ENCODE measurements around the gene CCDC183.
"Not testable (repeated sequence)": the region's sequence is repeated elsewhere in the genome, so short reads cannot be mapped to it uniquely, and the experiment has no call there.

Gene CCDC183

DNA sequence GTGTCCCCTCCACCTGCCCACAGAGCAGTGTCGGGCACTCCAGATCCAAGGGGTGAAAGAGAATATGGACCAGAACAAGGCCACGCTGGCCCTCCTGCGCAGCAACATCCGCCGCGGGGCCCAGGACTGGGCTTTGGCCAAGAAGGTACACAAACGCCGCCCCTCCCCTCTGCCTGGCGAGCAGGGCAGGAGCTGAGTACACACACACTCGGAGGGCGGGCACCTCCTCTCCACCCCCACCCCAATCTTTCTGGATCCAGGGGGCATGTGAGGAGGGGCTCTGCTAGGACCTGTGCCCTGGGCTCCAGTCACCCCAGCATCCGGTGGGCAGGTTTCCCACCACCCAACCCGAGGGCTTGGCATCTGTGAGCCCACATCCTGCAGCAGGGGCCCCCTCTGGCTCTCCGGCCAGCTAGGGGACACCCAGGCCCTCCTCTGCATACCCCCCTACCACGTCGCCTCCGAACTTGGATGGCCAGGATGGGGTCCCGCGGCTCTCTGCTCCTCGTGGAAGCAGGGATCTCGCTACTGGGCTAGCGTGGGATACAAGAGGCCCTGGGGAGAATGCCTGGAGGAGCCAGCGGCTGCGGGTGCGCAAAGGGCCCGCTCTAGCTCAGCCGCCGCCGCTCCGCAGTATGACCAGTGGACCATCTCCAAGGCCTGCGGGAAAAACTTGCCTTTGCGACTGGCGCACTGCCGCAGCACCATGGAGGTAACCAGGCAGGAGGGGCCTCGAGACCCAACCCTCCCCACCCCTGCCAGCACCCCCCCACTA, 3.1 kb downstream of the CCDC183 start:
- DNase-seq (ENCODE audit: low read depth in 4 of 4, low spot score in 1 of 4): no peak

DNA sequence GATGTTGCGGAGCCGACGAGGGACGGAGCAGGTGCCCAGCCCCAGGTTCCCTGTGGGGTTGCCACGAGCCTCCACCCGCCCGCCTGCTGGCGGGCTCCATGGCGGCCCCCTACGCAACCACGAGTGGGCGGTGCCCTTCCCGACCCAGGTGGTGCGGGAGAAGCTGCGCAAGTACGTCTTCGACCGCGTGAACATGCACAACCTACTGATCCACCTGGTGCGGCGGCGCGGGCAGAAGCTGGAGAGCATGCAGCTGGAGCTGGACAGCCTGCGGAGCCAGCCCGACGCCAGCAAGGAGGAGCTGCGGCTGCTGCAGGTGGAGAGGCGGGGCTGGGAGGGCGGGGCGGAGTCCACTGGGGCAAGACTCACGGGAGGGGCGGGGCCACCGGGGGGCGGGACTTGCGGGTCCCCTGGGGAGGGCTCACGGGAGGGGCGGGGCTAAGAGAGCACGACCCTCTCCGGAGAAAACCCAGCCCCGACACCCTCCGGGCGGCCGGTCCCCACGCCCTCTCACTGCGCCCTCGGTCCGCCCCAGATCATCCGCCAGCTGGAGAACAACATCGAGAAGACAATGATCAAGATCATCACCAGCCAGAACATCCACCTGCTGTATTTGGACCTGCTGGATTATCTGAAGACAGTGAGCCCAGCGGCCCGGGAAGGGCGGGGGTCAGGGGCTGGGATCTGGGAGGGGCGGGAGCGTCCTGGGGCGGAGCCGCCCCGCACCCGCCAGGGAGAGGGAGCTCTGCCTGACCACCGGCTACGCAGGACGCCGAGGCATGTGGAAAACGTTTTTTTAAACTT, 3.9 kb downstream of the CCDC183 start:
- DNase-seq (ENCODE audit: low read depth in 4 of 4, low spot score in 1 of 4): peak; percentile 75 to 87 (median 82)

DNA sequence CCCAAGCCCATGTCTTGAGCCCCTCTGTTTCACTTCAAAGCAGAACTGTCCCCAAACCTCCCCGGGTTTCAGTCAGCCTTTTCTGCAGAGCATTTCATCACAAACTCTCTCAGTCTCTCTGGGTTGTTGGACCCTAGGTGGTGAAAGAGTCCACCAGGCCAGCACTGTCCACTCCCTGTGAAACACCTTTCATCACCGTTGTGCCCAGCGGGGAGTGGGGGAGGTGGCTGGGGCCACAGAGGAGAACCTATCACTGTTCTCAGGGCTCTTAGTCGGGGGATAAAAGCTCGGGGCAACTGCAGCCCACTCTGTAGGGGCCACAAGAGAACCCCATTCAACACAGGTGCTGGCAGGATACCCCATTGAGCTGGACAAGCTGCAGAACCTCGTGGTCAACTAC, 6.2 kb downstream of the CCDC183 start:
- no peak for DNase-seq (ENCODE audit: low read depth in 4 of 4, low spot score in 1 of 4)

DNA sequence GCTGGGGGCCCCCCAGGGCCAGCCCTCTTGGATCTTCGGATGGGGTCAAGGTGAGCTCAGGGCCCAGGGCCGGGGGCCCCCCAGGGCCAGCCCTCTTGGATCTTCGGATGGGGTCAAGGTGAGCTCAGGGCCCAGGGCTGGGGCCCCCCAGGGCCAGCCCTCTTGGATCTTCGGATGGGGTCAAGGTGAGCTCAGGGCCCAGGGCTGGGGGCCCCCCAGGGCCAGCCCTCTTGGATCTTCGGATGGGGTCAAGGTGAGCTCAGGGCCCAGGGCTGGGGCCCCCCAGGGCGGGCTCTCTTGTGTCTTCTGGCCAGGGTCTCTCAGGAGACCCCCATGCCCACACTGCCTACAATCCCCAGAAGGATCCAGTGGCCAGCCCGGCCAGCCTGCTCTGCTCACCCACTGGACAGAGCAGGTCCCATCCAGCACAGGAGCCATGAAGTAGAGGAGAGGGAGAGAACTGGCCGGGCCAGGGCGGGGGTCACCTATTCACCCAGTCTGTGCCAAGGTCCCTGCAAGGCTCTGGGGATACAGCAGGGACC, 6.9 kb downstream of the CCDC183 start:
- not testable (repeated sequence) for DNase-seq (ENCODE audit: low read depth in 4 of 4, low spot score in 1 of 4)

DNA sequence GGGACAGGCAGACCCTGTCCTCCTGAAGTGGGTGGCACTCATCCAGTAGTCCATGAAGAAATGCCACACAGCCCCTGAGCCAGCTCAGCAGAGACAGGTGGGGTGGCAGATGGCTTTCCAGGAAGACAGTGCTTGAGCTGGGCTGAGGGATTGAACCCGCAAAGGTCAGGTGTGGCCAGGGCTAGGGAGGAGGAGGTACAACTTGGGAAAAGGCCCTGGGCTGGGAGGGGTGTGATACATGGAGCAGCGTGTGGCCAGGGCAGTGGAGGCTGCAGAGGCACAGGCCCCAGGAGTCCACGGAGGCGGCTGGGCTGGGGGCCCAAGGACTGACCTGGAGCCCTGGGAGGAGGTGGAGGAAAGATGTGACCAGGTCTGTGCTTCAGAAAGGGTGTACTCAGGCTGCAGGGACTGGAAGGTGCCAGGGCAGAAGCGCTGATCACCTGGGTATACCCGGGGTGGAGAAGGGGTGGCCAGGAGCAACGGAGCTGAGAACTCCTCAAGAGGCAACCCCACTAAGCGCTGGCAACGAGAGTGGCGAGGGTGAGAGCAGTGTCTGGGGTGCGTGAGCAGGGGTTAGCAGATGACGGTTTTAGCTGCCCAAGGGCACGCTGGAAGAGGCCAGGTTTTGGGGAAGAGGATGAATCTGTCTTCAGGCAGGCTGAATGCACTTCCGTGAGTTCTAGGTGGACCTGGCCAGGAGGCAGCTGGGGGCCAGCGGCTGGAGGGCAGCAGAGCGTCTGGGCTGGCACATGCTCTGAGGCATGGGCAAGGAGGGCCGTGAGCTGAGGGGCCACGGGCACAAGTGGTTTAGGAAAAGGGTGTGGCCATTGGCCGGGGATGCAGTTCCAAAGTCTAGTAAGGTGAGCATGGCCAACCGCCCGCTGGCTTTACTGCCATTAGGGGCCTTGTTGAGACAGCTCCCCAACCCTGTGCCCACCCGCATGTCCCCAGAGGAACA, 7.7 kb downstream of the CCDC183 start:
- no peak for DNase-seq (ENCODE audit: low read depth in 4 of 4, low spot score in 1 of 4)

DNA sequence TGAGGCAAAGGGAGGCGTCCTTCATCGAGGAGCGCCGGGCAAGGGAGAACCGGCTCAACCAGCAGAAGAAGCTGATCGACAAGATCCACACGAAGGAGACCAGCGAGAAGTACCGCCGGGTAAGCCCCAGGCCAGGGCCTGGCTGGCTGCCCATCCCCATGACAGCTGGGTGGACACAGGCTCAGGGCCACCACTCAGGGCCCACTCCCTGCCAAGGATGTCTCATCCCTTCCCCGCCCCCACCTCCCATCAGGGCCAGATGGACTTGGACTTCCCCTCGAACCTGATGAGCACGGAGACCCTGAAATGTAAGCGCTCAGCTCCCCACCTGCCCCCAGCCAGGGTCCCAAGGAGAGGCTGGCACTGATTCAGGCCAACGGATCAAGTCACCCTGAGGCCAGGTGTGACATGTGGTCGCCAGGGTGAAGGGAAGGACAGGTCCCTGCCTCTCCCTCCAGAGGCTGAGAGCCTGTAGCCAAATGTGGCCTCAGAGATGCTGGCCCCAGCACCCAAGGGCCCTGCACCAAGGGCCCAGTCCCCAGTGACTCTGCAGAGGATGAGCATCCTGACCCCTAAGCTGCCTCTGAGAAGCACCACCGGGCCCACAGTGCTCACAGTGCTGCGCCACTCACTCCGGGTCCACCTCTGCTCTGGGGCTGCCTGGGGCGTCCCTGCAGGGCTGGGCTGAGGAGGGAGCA, 8.5 kb downstream of the CCDC183 start:
- no peak for DNase-seq (ENCODE audit: low read depth in 4 of 4, low spot score in 1 of 4)

DNA sequence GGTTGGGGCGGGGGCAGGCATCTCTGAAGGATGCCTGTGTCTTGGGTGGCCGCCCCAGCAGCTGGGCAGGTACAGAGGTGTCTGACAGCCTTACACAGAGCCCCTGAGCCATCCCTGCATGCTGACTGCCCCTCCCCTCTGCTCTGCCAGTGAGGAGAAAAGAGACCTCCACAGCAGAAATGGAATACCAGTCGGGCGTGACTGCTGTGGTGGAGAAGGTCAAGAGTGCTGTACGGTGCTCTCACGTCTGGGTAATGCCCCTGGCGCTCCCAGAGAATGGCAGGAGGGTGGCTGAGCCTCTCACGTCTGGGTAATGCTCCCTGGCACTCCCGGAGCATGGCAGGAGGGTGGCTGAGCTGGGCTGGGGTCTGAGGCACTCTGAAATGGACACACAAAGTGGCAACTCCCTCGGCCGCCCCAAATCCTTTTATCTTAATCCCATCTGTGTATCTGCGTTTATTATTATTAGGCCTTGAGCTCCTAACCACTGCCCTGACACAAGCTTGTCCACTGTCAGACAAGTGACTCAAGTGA, 9.1 kb downstream of the CCDC183 start:
- no peak for DNase-seq (ENCODE audit: low read depth in 4 of 4, low spot score in 1 of 4)

DNA sequence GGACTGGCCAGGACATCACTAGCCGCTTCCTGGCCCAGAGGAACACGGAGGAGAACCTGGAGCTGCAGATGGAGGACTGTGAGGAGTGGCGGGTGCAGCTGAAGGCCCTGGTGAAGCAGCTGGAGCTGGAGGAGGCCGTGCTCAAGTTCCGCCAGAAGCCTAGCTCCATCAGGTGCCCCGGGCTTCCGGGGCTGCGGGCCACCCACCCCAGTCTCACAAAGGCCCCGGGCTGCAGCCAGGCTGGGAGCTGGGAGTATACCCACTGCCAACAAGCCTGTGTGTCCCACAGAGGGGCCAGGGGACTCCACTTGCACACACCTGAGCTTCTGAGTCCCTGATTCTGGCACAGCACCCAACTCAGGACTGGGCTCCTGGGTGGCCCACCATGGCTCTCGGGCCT, 9.9 kb downstream of the CCDC183 start:
- DNase-seq (ENCODE audit: low read depth in 4 of 4, low spot score in 1 of 4): no peak

DNA sequence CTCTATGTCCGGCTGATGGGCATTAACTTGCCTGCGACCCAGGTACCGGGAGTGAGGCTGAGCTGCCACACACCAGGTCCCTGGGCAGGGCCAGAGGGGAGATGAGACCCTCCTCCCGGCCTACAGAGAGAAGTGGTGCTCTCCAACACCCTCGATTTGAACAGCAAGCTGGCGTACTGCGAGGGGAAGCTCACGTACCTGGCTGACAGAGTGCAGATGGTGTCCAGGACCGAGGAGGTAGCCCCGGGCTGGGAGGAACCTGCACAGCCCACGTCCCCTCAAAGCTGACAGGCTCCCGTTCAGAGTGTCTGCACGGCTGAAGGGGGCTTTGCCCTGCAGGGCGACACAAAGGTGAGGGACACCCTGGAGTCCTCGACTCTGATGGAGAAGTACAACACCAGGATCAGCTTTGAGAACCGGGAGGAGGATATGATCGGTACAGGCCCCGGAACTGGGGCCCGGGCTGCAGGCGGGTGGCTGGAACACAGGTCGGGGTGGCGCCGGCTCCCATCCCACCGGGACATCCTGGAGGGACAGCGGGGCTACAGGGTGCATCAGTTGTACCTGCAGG, 10.6 kb downstream of the CCDC183 start:
- DNase-seq (ENCODE audit: low read depth in 4 of 4, low spot score in 1 of 4): no peak

DNA sequence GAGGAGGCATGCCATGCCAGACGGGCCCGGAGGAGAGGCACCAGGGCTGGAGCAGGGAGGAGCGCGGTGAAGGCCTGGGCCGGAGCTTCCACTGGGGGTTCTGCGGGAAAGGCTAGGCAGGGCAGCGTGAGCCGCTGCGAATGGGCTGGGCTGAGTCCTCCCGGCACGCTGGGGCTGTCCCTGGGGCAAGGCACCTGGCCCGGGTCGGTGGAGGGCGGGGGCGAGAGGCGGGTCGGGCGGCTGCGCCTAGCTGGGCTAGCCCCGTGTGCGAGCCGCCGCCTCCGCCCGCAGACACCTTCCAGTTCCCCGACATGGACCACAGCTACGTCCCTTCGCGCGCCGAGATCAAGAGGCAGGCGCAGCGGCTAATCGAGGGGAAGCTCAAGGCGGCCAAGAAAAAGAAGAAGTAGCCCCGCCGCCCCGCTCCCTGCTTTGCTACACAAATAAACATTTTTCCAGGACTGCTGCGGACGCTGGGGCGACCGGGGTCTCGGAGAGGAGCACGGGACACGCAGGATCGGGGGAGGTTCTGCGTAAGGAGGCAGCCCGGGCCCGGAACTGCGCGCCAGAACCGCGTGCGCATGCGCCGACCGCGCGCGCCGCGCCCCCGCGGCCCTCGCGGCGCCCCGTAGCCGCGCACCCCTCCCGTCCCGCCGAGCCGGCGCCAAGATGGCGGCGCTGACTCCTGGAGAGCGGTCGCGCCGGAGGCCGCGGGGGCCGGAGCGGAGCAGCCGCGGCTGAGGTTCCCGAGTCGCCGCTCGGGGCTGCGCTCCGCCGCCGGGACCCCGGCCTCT, 11.3 kb downstream of the CCDC183 start, which contains the start of gene RABL6:
TSS of gene RABL6 (plus strand) at position 668 of the 794 bp plus-strand sequence. CDS start 249 bp downstream, outside the sequence.
- peak; percentile 49 to 71 (median 66) for DNase-seq (ENCODE audit: low read depth in 4 of 4, low spot score in 1 of 4)

DNA sequence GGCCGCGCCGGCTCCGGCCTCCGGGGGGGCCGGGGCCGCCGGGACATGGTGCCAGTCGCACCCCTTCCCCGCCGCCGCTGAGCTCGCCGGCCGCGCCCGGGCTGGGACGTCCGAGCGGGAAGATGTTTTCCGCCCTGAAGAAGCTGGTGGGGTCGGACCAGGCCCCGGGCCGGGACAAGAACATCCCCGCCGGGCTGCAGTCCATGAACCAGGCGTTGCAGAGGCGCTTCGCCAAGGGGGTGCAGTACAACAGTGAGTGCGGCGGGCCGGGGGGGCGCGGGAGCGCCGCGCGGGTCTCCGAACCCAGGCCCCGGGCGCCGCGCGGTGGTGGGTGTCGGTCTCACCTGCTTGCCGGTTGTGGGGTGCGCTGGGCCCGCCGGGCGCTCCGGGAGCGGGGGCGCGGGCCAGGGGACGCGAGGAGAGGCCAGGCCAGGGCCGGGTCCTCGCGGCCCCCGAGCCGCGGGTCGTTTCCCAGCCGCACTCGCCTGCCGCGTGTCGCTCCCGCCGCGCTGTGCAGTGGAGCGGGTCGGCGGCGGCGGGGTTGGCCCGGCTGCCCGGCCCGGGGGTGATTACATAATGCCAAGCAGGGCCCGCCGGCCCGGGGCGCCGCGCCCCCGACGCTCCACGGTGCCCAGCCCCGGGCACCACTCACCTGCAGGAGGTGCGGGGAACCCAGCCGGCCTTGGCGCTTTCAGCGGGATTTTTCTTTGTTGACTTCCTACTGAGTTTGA, 12.1 kb downstream of the CCDC183 start:
- peak in 1 of 4 experiments; percentile 27 for DNase-seq (ENCODE audit: low read depth in 4 of 4, low spot score in 1 of 4)

DNA sequence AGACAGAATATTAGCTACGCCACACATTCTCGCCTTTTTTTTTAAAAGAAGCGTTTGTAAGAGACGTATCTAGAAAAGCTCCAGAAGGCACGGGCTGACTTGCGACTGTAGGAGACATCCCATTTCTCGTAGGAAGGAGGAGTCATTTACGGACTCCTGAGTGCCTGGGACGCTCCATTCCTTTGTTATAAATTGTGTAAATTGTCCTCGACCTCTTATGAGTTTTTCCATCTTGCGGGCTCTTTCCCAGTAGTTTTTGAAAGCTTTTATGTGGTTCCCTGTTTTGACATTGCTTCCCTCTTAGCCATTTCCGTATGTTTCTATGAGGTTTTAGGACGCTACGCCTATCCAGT, 12.6 kb downstream of the CCDC183 start:
- no peak for DNase-seq (ENCODE audit: low read depth in 4 of 4, low spot score in 1 of 4)

DNA sequence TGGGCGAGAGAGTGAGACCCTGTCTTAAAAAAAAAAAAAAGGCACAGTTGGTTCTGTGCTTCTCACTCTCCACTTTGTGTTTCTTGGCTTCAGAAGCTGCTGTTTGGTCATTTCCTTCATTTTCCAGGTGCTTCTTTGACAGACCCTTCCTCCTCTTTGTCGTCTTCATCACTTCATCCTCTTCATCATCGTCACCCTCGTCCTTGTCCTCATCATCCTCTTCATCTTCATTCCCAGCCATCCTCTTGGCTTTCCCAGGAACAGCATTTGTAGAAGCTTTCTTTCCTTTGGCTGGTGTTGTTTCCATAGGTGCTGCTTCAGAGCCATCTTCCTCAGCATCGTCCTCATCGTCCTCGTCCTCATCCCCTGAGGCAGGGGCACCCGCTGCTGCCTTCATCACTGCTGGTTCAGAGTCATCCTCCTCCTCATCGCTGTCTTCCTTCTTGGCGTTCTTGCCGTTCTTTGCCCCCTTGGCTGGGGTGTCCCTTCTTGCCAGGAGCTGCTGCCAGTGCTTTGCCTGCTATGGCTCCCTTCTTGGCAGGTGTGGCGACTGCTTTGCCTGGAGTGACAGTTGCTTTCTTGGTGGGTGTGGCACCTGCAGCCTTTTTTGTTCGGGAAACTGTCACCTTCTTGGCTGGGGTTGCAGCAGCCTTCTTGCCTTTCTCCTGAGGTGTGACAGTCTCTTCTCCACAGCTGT, 18.7 kb downstream of the CCDC183 start:
- DNase-seq (ENCODE audit: low read depth in 4 of 4, low spot score in 1 of 4): no peak

DNA sequence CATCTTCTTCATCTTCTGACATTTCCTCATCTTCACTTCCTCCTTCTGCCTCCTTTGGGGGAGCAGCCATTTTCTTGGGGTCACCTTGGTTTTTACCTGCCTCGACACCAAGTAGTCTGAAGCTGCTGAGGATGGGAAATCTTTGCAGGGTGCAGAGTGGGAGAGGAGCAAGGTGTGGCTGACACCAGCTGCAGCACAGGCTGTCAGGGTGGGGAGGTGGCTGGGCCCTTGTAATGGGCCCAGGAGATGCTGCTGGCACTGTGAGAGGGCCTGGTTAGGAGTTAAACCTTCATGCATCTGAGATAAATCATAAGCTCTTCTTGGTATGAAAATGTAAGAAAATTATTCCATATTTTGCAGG, 19.3 kb downstream of the CCDC183 start:
- DNase-seq (ENCODE audit: low read depth in 4 of 4, low spot score in 1 of 4): no peak

DNA sequence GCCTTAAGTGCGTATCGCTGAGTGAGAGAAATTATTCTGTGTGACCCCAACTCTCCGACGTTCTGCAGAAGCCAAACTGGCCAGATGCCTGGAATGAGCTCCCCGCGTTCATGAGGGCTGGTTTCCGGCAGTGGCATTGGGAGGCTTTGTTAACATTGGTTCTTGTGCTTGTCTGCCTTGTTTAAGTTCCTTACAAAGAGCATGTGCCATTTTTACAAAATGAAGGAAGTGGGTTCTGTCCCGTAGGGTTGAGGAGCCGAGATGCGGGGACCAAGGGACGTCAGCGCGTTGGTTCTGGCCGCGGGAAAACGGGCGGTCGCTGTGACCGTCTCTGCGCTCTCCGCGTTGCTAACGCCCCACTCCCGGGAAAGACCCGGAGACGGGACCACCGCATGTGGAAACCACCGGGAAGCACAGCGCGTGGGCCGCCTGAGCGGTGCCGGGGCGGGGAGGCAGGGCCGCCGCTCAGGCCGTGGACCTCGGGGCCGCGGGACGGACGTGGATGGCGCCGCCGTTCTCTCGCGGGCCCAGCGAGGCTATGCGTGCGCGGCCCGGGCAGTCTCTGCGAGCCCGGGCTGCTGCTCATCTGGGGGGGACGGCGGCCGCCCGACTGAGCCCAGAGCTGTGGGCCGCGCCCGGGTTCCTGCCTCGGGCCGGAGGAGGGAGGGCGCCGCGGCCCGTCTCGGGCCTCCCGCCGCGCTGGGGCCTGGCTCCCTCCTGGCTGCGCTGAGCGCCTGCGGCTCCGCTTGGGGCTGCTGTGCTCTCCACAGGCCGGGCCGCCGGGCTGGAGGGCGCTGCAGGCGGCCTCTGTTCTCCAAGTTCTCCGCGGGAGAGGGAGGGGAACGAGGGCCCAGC, 25.1 kb downstream of the CCDC183 start:
- no peak for DNase-seq (ENCODE audit: low read depth in 4 of 4, low spot score in 1 of 4)

DNA sequence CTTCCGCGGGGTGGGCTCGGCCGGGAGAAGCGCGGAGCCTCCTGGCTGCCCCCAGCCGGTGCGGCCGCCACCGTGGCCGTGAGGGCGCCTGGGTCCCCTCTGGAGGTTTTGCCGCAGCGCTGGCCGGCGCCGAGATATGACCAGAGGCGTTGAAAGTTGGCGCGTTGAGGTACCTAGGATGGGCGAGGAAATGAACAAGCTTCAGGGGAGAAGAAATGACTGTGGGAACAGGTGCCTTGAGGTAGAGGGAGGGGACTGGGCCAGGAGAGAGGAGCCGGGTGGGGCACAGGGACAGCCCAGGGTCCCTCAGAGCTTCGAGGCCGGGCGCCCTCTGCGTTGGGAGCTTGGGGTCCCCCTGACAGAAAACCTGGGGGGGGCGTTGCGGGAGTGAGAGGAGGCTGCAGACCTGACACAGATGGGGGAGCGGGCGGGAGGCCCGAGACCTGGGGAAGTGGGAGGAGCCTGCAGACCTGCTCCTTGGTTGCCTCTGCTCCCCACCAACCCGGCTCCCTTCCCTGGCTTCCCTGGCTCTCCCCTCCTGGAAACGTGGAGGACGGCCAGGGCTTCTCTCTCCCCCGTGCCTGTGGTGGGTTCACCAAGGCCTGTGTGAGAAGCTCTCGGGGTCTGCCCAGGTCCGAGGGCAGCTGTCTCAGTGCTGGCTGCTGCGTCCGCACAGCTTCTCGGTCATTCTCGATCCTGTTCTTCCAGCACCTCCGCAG, 25.8 kb downstream of the CCDC183 start:
- no peak for DNase-seq (ENCODE audit: low read depth in 4 of 4, low spot score in 1 of 4)

Data from stimulated activated CD4-positive, alpha-beta T cell treated with anti-CD3 and anti-CD28 coated beads, Interleukin-1b, Interleukin-23, amount 100 ng/mL, for 24 hours (primary cell).